ENCODE data around the gene KIN.
"Not testable (repeated sequence)": the region's sequence is repeated elsewhere in the genome, so short reads cannot be mapped to it uniquely, and the experiment has no call there.

KIN gene

DNA sequence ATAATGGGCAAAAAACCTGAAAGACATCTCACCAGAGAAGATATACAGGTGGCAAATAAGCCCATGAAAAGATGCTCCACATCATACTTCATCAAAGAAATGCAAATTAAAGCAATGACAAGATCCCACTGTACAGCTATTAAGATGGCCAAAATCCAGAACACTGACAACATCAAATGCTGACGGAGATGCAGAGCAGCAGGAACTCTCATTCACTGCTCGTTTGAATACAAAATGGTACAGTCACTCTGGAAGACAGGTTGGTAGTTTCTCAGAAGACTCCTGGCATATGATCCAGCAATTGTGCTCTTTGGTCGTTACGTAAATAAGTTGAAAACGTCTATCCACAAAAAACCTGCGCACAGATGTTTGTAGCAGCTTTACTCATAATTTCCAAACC lies 35.5 kb downstream of the KIN start:
- in situ Hi-C loops (cut with MboI; ENCODE audit: low pct_unique_long_range_greater_than_20kb, low sequenced_read_pairs, unreplicated experiment): no loop called here
- TF ChIP-seq CTCF (IDR thresholded peaks at IDR 0.05; ENCODE audit: extremely low read depth, insufficient read depth, missing control alignments): no peak
- no peak for DNase-seq (ENCODE audit: low spot score)

- no peak for TF ChIP-seq CTCF (IDR thresholded peaks at IDR 0.05; ENCODE audit: extremely low read depth, insufficient read depth, missing control alignments)
- in situ Hi-C loops (cut with MboI; ENCODE audit: low pct_unique_long_range_greater_than_20kb, low sequenced_read_pairs, unreplicated experiment): no loop called here
- no peak for DNase-seq (ENCODE audit: low spot score)
Observed at GRCh38 chr10:7750222-7750621, 37.6 kb downstream of the KIN start.

GRCh38 chr10:7748637-7749036 lies 39.2 kb downstream of the KIN start:
- in situ Hi-C loops (cut with MboI; ENCODE audit: low pct_unique_long_range_greater_than_20kb, low sequenced_read_pairs, unreplicated experiment); DNase-seq (ENCODE audit: low spot score): not testable (repeated sequence)

- no peak for TF ChIP-seq CTCF (IDR thresholded peaks at IDR 0.05; ENCODE audit: extremely low read depth, insufficient read depth, missing control alignments)
- in situ Hi-C loops (cut with MboI; ENCODE audit: low pct_unique_long_range_greater_than_20kb, low sequenced_read_pairs, unreplicated experiment): no loop called here
- DNase-seq (ENCODE audit: low spot score): no peak
Observed at GRCh38 chr10:7744307-7744706, 43.5 kb downstream of the KIN start.

DNA sequence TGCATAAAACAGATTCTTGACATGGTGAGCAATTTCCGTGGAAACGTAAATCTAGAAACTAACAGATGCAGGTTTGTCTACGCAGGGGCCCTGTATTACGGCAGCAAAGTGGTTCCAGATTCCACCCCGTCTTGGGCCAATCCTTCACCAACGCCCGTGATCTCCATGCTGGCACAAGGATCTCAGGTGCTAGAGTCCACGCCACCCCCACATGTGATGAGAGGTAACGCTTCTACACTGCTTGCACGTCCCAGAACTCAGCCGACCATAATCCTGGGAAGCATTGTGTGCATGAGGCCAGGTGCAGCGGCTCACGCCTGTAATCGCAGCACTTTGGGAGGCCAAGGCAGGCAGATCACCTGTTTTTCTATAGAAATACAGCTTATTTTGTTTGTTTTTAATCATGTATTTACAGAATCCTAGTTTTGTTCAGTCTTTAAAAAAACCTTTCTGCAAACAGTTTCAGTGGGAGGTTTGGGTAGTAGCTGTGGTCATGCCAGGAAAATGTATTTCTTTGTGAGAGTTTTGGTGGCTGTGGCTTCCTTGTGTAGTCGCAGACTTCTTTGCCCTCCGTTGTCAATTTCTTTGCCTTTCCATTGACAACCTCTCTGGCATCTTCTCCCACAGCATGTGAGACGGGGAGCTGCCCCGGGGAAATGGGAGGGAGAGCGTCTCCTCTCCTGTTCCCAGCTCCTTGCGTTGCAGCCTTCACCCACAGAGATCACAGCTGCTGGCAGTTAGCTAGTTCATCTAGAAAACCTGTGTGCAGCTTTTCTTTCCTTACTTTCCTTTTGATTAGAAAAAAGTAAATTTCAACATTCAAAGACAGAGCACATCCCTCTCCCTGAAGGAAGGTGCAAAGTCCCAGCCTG lies 49.0 kb downstream of the KIN start:
- TF ChIP-seq CTCF (IDR thresholded peaks at IDR 0.05; ENCODE audit: extremely low read depth, insufficient read depth, missing control alignments): no peak
- in situ Hi-C loops (cut with MboI; ENCODE audit: low pct_unique_long_range_greater_than_20kb, low sequenced_read_pairs, unreplicated experiment): no loop called here
- DNase-seq (ENCODE audit: low spot score): no peak

DNA sequence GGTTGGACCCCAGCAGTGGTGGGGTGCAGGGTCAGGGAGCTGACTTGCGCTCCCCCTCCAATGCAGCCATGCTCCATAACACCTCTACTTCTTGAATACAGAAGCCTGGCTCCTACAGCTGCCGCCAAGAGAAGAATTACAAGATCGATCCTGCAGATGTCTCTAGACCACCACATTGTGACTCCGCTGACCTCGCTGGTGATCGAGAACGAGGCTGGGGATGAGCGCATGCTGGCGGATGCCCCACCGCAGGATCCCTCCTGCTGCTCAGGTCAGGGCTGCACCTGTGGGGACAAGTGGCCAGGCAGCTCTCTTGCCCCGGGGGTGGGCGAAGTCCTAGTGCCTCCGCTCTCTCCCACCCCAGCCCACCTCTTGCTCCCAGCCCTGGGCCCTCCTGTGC lies 53.0 kb downstream of the KIN start:
- TF ChIP-seq CTCF (IDR thresholded peaks at IDR 0.05; ENCODE audit: extremely low read depth, insufficient read depth, missing control alignments): no peak
- DNase-seq (ENCODE audit: low spot score): no peak
- in situ Hi-C loops (cut with MboI; ENCODE audit: low pct_unique_long_range_greater_than_20kb, low sequenced_read_pairs, unreplicated experiment): no loop called here

DNA sequence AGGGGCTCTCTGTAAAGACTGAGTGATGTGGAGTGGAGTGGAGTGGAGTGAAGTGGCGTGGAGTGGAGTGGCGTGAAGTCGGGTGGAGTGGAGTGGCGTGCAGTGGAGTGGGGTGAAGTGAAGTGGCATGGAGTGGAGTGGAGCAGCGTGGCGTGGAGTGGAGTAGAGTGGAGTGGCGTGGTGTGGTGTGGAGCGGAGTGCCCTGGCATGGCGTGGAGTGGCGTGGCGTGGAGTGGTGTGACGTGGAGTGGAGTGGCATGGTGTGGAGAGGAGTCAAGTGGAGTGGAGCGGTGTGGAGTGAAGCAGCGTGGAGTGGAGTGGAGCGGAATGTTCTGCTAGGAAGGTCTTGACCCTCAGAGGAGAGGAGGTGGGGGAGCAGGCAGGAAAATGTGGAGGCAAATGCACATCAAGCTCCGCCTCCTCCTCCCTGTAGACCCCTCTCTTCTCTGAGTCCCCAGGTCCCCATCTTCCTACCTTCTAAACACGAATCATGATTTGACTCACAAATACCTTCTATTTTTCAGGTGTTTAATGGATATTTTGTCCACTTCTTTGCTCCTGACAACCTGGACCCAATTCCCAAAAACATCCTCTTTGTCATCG lies 64.8 kb downstream of the KIN start:
- no peak for DNase-seq (ENCODE audit: low spot score)
- TF ChIP-seq CTCF (IDR thresholded peaks at IDR 0.05; ENCODE audit: extremely low read depth, insufficient read depth, missing control alignments): no peak
- in situ Hi-C loops (cut with MboI; ENCODE audit: low pct_unique_long_range_greater_than_20kb, low sequenced_read_pairs, unreplicated experiment): no loop called here

Measured in GM13977 (cell line).